GM12801 (cell line): Measurements from ENCODE around the gene ABR.

Experiments used
- TF ChIP-seq, protein P1 (sequence below): IDR thresholded peaks from one replicate; pipeline ENCODE4 v1.5.1; 2011; ENCODE audit warnings: control low read depth; ENCODE audit not compliant: insufficient read length; ENCODE audit errors: extremely low read depth

ABR gene

DNA sequence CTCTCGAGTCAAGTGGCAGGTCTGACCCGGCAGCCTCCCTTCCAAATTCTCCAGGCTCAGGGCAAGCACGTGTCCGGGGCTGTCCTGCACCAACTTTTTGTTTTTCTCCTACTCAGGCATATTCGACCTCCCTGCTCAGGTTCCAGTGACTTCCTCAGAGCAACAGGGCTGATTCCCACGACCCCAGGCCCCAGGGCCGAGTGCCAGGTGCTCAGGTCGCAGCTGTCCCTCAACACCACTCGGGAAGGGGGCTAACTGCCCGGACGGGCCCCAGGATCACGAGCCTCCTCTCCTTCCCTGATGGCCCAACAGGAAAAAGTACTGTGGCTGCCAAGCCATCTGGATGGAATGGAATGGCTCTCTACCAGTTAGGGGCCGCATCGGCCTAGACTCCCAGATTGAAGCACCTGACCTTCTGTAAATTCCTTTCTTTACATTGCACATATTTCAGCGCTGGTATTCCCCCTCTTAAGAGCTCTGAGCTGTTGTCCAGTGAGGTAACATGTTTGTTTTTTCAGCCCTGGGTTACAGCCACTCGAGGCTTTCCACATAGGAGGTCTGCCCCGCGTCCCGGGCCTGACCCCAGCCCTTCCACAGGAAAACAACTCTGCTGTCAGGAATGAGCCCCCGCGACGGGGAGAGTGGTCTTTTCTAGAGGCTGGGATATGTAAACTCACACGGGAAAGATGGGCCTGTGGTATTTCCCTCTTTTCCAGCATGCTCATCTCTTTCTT lies 225.2 kb downstream of the ABR start:
- TF ChIP-seq, protein P1, sequence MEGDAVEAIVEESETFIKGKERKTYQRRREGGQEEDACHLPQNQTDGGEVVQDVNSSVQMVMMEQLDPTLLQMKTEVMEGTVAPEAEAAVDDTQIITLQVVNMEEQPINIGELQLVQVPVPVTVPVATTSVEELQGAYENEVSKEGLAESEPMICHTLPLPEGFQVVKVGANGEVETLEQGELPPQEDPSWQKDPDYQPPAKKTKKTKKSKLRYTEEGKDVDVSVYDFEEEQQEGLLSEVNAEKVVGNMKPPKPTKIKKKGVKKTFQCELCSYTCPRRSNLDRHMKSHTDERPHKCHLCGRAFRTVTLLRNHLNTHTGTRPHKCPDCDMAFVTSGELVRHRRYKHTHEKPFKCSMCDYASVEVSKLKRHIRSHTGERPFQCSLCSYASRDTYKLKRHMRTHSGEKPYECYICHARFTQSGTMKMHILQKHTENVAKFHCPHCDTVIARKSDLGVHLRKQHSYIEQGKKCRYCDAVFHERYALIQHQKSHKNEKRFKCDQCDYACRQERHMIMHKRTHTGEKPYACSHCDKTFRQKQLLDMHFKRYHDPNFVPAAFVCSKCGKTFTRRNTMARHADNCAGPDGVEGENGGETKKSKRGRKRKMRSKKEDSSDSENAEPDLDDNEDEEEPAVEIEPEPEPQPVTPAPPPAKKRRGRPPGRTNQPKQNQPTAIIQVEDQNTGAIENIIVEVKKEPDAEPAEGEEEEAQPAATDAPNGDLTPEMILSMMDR: no peak

DNA sequence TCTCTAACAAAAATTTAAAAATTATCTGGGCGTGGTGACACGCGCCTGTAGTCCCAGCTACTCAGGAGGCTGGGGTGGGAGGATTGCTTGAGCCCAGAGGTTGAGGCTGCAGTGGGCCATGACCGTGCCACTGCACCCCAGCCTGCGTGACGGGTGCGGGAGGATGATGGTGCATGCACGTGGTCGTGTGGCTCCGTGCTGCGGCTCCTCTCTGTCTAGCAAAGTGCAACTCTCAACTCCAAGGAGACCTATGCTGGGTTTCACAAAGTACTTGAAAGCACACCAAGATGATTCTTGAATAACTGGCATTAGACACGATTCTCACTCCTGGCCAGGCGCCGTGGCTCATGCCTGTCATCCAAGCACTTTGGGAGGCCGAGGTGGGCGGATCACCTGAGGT lies 226.0 kb downstream of the ABR start:
- TF ChIP-seq, protein P1: no peak
